ENCODE results near the gene EEF1AKMT4.

The EEF1AKMT4 gene

DNA sequence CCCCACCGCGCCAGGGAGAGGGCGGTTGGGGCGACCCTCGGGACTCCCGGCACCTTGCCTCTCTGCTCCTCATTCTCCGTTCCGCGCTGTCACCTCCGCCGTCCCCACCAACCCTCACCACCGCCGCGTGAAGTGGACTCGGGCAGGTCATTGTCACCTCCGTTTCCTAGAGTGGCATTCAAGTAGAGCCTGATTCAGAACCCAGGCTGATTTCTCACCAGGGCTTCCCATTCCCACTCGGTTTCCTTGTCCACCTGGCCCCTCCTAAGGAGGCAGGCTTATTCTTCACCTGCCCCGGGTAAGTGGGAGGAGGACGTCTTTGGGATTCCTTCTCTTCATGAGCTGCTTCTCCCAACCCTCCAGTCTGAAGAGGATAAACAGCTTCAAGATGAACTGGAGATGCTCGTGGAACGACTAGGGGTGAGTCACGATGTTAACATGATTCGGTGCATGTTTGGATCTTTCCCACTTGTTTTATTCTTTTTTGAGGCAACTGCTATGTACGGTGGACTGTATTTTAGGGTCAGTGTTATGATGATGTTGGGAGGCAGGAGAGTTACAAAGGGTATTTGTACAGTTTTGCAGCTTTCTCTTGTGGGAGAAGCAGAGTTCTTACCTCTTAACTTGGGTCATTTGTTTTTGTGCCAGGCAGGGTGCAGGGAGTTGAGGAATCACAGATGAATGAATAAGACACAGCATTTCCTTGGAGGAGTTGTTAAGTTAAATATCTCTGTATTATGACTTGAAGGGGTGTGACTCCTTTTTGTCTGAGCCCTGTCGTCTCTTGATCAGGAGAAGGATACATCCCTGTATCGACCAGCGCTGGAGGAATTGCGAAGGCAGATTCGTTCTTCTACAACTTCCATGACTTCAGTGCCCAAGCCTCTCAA lies 50.3 kb downstream of the EEF1AKMT4 start:
- DNase-seq (ENCODE audit: low spot score), result peak; percentile 60

- no peak for DNase-seq (ENCODE audit: low spot score)
Observed at GRCh38 chr3:184300378-184300720, 50.9 kb downstream of the EEF1AKMT4 start.

- peak; percentile 74 for DNase-seq (ENCODE audit: low spot score)
Observed at GRCh38 chr3:184305577-184305976, 56.1 kb downstream of the EEF1AKMT4 start.

DNA sequence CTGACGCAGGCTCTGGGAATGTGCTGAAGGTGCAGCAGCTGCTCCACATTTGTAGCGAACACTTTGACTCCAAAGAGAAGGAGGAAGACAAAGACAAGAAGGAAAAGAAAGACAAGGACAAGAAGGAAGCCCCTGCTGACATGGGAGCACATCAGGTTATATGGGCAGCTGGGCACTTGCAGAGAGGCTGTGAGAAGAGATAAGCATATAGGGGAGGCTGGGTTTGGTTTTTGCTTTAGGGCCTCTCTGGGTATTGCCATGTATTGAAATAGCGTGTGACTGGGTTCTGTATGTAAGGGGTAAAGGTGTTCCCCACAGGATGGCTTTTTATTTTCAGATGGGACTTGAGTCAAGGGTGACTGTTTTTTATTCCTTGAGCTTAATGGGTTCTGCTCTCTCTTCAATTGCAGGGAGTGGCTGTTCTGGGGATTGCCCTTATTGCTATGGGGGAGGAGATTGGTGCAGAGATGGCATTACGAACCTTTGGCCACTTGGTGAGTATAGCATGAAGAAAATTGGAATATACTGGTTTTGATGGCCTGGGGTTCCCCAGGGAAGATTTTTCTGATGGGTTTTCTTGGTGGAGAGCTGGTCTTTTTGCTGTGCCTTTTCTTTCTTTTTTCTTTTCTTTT lies 57.0 kb downstream of the EEF1AKMT4 start:
- peak; percentile 66 for DNase-seq (ENCODE audit: low spot score)

DNA sequence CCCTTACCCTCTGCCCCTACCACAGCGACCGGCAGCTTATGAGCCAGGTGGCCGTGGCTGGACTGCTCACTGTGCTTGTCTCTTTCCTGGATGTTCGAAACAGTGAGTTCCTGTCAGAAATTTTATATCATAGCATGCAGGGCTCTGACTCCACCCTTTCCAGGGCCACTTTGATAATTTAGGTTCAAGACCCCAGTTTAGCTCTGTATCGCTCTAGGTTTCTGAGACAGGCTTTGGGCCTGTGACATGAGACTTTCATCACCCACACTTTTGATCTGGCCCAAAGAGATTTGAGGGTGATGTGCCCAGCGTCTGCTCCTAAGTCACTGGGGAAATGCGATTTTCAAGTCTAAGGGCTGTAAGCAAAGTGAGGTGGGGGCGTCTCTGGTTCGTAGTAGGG lies 58.4 kb downstream of the EEF1AKMT4 start:
- peak; percentile 50 for DNase-seq (ENCODE audit: low spot score)

Data from hematopoietic multipotent progenitor cell treated with erythropoietin and hydrocortisone succinate and interleukin-3 and kit ligand, for 17 days (in vitro differentiated cells).